H7 (cell line): ENCODE results near the gene SHC3. TPM values are rescaled to one million over a fixed set of nuclear protein-coding genes. Genes with fewer than 3 reads are reported as not detected.
A peak's percentile ranks its signal among the peaks of the same experiment; 100 is the strongest.
"Not testable (repeated sequence)": the region's sequence is repeated elsewhere in the genome, so short reads cannot be mapped to it uniquely, and the experiment has no call there.

ENCODE experiments used
- DNase-seq: peaks from one replicate; pipeline ENCODE4 v3.0.0; 2012
- H3K27me3 ChIP-seq: 2 replicates; pipeline ENCODE4 v1.6.0; 2011; ENCODE audit warnings: mild to moderate bottlenecking, low read length; ENCODE audit not compliant: control insufficient read depth, insufficient read depth
- H3K36me3 ChIP-seq: replicated peaks from 2 replicates; pipeline ENCODE4 v1.5.1; 2011; ENCODE audit warnings: low read length; ENCODE audit not compliant: control insufficient read depth, insufficient read depth
- H3K4me3 ChIP-seq: 2 replicates; pipeline ENCODE4 v1.5.1; 2011; ENCODE audit warnings: low read depth, mild to moderate bottlenecking, control low read depth, low read length, moderate library complexity; ENCODE audit not compliant: insufficient read depth
- total RNA-seq: library from RNA; depleted of rRNA; stranded (reverse); fragments of >200 nt; shearing (Covaris generic); gene quantifications from 2 replicates; pipeline ENCODE4 v1.2.3, GENCODE V29; 2014; rRNA removed

SHC3 gene, protein sequence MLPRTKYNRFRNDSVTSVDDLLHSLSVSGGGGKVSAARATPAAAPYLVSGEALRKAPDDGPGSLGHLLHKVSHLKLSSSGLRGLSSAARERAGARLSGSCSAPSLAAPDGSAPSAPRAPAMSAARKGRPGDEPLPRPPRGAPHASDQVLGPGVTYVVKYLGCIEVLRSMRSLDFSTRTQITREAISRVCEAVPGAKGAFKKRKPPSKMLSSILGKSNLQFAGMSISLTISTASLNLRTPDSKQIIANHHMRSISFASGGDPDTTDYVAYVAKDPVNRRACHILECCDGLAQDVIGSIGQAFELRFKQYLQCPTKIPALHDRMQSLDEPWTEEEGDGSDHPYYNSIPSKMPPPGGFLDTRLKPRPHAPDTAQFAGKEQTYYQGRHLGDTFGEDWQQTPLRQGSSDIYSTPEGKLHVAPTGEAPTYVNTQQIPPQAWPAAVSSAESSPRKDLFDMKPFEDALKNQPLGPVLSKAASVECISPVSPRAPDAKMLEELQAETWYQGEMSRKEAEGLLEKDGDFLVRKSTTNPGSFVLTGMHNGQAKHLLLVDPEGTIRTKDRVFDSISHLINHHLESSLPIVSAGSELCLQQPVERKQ
- total RNA-seq: 8.2 and 13.2 TPM in 2 replicates

DNA sequence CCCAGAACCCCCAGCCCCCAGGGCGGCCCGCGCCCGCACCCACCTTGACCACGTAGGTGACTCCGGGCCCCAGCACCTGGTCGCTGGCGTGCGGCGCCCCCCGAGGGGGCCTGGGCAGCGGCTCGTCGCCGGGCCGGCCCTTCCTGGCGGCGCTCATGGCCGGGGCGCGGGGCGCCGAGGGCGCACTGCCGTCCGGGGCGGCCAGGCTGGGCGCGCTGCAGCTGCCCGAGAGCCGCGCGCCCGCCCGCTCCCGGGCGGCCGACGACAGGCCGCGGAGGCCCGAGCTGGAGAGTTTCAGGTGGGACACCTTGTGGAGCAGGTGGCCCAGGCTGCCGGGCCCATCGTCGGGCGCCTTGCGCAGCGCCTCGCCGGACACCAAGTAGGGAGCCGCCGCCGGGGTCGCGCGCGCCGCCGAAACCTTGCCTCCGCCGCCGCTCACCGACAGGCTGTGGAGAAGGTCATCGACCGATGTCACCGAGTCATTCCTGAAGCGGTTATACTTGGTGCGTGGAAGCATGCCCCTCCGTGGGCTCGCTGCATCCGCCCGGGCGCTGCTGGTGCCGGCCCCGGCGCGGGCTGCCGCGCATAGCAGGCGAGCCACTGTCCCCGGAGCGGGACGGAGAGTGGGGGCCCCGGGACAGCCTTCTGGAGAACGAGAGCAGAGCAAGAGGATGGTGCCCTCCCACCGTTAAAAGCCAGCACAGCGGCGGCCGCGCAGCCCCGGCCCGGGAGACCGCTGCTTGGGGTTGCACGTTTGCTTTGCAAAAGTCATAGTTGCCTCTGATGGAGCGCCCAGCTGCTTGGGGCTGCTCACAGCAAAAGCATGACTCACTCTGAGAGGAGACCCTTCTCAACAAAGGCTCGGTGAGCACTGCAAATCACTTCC is at the start of gene SHC3:
SHC3 (minus strand) TSS at position 875 of the 886 bp plus-strand sequence; CDS start at position 517, 358 bp downstream.
- peak; percentile 84 for DNase-seq
- Histone ChIP-seq H3K4me3 (peak within 1 kb of the TSS; percentile 65), H3K27me3 (peaks cover 16% of the 10 kb centered on the region; the same call in 1 of the 2 replicates), H3K36me3 (no peaks in the 10 kb centered on the region)

DNA sequence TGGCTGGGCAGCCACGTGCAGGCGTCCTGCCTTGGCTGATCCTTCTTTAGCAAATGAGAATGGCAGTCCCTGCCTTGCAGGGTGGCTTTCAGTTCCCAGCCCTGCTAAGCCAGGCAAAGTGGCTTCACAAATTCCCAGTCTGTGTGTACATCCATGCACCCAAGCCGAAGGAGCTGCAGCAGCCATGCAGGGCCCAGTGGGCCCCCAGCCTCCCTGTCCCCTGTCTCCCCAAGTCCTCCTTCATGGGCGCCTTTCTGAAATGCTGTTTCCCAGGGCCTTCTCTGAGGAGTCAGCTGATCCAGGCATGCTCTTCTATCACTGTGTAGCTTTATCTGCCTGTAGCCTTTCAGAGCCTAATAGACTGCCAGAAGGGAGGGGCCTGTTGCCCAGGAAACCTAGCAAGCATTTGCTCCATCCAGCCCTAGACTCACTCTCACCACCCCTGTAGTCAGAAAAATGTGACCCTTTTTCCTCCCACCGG is 47.4 kb upstream of the SHC3 start:
- Histone ChIP-seq H3K36me3 (no peaks in the 10 kb centered on the region), H3K4me3 (no peak overlapping the region), H3K27me3 (no peaks in the 10 kb centered on the region)
- peak; percentile 85 for DNase-seq

DNA sequence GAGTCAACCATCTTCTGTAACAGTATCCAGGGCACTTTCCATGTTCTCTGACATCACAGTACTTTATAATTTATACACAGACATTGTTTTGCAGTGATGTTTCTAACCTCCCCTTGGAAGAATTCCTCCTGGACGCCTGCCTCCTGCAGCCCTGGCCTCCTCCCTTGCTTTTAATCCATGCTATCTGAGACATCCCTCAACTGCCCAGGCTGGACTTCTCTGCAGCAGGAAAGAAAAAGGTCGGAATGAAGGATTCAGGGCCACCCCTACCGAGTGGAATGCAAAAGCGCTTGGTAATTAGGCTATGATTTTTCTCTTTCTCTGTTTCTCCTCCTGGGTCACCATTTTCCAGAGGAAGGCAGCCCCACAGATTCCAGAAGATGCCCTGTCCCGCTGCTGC is 47.0 kb upstream of the SHC3 start:
- H3K4me3 ChIP-seq: no peak overlapping the region
- no peaks in the 10 kb centered on the region for H3K36me3 ChIP-seq
- no peaks in the 10 kb centered on the region for H3K27me3 ChIP-seq
- no peak for DNase-seq

DNA sequence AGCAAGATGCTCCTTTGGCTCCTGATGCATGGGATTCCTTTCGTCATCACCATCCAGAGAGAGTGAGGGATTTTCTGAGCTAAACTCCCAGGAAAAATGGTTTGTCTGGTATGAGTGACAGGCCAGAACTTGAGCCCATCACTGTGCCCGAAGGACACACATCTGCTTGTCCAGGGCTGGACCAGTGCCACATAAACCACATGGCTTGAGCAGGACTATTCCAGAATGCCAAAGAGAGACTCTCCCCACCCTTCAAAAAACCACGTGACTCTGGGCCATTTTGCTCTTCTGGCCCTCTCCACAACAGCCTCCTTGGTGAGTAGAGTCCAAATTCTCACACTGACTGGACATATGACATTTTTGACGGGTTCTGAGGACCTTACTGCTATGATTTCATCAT is 46.4 kb upstream of the SHC3 start:
- Histone ChIP-seq H3K36me3 (no peaks in the 10 kb centered on the region), H3K4me3 (no peak overlapping the region), H3K27me3 (no peaks in the 10 kb centered on the region)
- no peak for DNase-seq

DNA sequence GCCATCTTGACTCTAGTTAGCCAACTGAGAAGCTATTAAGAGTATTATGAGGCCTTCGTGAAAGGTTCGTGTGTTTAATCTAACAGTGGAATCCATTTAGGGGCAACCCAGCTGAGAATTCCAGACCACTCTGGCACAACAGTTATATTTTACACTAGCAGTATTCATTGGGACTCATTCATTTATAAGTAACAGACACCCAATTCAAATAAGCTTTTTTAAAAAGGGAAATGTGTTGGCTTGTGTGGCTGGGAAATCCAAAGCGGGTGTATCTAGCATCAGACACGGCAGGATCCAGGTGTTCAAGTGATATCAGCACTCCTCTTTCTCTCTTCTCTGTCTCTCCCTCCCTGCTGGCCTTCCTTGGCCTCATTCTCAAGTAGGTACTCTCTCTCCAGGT is 46.0 kb upstream of the SHC3 start:
- no peak for DNase-seq
- Histone ChIP-seq H3K36me3 (no peaks in the 10 kb centered on the region), H3K4me3 (no peak overlapping the region), H3K27me3 (no peaks in the 10 kb centered on the region)

DNA sequence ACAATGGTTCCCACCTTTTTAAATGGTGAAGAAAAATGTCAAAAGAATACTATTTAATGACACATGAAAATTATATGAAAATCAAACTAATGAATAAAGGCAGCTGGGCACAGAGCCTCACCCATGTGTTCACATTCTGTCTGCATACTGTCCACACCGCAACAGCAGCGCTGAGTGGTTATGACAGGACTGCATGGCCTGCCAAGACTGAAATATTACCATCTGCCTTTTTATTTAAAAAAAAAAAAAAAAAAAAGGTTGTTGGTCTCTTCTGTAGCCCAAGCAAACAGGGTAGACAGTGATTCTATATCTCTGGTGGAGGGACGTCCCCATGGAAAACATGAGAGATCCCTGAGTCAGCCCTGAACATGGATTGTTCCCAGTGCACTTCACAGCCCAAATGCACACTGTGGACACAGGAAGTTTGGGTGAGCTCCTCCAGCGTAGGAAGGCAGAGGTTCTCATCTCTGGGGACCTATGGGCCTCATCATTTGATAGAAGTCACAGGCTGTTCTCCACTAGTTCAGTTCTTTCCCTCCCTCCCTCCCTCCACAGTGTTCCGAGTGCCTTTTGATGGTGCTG is 44.9 kb upstream of the SHC3 start:
- no peaks in the 10 kb centered on the region for H3K27me3 ChIP-seq
- H3K36me3 ChIP-seq: no peaks in the 10 kb centered on the region
- DNase-seq: no peak
- H3K4me3 ChIP-seq: no peak overlapping the region

DNA sequence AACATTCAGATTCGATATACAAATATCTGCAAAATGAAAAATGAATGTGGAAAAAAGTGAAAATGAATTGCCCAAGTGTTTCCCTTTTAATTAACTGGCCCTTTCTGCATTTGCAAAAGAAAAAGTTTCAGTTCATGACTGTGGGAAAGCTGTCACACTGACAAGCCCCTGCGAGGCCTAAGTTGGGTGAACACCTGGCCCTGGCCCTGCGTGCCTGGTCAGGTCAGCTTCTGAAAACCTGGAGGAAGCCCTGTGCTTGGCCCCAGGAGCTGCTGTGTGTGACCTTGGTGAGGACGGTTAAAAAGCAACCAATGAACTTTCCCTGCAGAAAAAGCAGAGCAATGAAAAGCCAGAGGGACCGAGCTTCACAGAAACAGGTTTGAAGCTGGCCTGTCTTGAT is 41.0 kb upstream of the SHC3 start:
- no peak for DNase-seq
- no peaks in the 10 kb centered on the region for H3K27me3 ChIP-seq
- no peak overlapping the region for H3K4me3 ChIP-seq
- no peaks in the 10 kb centered on the region for H3K36me3 ChIP-seq

DNA sequence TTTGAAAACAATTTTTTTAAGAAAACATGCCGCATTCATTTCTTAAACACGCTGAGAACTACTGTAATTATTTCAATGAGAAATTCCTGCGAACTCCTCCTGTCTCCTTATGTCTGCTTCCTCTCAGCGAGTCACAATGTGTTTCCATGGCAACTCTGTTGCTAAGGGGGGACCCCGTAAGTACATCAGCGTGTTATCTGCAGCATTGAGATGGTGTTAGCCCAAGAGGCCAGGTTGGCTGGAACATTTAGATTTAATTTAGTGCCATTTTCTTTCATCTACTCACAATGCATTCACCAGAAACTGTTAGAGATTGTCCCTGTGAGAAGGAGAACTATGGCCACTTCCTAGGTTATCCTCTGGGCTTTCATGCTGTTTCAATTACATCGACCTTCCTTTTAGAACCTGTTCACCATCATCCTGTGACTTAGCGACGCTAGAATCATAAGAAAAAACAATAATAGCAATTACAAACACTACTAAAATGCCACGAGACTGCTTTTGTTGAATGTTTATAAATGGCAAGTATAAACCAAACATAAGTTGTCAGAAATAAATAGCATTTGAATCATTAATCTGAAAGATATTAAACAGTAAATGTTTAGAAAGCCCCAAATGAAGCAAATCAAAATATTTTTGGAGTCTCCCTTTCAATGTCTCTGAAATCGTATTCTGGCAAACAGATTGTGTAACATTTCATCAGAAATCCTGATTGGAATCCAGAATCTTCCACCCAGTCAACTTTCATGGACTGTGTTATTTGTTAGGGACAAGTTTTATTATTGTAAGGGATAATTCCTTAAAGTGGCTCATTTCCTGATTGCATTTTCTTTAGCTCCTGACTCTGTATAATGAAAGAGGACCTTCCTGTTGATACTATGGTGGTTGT is 39.7 kb upstream of the SHC3 start:
- peak; percentile 44 for DNase-seq
- Histone ChIP-seq H3K4me3 (no peak overlapping the region), H3K36me3 (no peaks in the 10 kb centered on the region), H3K27me3 (no peaks in the 10 kb centered on the region)

DNA sequence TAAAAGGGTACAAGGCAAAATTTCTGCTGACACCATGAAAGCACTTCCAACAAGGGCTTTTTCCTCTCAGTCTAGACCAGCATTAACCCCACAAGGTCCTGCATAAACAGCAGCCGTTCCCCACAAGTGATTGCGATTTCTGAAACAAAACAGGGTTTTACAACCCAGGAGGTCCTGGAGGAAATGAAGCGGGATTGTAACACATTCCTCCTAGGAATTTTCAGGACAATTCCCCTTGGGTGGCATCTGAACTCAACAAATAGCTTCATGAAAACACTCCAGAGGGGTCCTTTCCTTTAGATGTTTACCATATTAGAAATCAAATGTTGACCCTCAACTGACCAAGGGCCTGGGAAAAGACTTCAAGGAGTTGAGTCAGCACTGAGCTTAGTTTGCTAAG is 36.7 kb upstream of the SHC3 start:
- H3K27me3 ChIP-seq: no peaks in the 10 kb centered on the region
- no peak overlapping the region for H3K4me3 ChIP-seq
- no peaks in the 10 kb centered on the region for H3K36me3 ChIP-seq
- no peak for DNase-seq

DNA sequence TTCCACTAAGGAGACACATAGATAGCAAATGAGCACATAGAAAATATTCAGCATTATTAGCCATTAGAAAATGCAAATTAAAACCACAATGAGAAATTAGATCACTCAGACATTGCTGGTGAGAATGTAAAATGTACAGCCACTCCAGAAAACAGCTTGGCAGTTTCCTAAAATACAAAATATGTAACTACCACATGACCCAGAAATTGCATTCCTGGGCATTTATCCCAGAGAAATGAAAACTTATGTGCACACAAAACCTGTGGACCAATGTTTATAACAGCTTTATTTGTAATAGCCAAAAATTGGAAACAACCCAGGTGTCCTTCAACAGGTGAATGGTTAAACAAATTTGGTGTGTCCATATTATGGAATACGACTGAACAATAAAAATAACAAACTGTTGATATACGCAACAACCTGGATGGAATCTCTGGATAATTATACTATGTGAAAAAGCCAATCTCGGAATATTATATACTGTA is 34.8 kb upstream of the SHC3 start:
- H3K36me3 ChIP-seq: no peaks in the 10 kb centered on the region
- H3K27me3 ChIP-seq: no peaks in the 10 kb centered on the region
- no peak for DNase-seq
- no peak overlapping the region for H3K4me3 ChIP-seq

DNA sequence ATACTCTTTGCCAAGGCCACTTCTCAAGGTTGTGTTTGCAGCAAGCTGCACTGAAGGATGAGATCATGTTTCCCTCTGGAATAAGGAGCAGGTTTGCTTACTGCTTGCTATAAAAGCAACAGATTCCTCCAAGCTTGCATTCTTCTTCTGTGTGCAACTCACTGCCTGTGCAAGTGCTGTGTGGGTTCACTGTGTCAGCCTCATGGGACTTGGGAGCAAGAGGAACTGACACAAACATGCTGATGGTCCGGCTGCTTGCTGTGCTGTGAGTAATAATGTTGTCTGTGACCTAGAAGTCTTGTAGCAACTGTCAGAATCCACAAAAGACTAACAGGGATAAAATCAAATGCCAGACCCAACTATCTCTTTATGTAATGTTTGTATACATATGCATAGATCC is 33.6 kb upstream of the SHC3 start:
- H3K36me3 ChIP-seq: no peaks in the 10 kb centered on the region
- no peak overlapping the region for H3K4me3 ChIP-seq
- H3K27me3 ChIP-seq: no peaks in the 10 kb centered on the region
- no peak for DNase-seq

DNA sequence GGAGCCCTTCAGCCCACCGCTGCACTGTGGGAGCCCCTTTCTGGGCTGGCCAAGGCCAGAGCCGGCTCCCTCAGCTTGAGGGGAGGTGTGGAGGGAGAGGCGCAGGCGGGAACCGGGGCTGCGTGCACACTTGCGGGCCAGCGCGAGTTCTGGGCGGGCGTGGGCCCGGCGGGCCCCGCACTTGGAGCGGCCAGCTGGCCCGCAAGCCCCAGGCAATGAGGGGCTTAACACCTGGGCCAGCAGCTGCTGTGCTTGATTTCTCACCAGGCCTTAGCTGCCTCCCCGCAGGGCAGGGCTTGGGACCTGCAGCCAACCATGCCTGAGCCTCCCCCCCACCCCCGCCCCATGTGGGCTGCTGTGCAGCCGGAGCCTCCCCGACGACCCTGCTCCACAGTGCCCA is 30.7 kb upstream of the SHC3 start:
- not testable (repeated sequence) for H3K36me3 ChIP-seq, DNase-seq

DNA sequence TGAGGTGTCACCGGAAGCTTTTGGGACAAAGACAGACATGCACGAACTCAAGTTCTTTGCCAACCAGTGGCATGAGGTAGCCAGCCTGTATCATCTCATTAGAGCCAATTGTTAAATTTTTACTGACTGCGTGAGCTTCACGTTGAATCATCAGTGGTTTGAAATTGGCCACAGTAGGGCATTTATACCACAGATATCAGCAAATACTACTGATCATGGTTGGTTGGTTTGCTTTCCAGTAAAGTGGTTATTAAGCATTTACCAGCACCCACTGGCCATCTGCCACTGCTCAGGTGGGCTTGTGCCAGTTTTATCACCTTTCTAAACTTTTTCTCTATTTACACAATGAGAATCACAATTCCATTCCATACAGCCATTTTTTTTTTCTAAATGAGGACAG is 28.4 kb upstream of the SHC3 start:
- Histone ChIP-seq H3K4me3 (no peak overlapping the region), H3K36me3 (no peaks in the 10 kb centered on the region), H3K27me3 (no peaks in the 10 kb centered on the region)
- no peak for DNase-seq

More for the DNA sequence above, 30.7 kb upstream of the SHC3 start:
- H3K27me3 ChIP-seq, H3K4me3 ChIP-seq: not testable (repeated sequence)
